ENCODE results near the gene TSFM. TPM values are rescaled to one million over a fixed set of nuclear protein-coding genes. Genes with fewer than 3 reads are reported as not detected.

Gene TSFM
- total and polyA plus RNA-seq, 9 of the 15 experiments (the other 6 are each of a cell fraction or from before 2014, with no cell fraction given), result 44.6 to 198 (median 60.2) TPM

DNA sequence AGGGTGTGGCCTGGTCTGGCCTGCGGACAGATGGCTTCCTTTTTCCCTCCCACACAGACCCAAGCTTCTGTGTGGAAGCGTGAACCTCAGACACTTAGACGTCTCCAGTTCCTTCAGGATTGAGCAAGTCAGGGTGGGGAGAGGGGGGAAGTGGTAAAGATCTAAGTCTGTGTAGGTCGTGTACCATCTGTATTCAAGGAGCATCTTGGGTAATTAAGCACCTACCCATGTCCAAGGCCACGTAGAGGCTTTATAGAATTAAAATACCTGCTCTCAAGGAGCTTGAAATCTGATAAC lies 34.2 kb downstream of the TSFM start (continued):
- no peak for TF ChIP-seq POLR2AphosphoS5 (IDR thresholded peaks at IDR 0.05; ENCODE audit: control insufficient read depth, insufficient read depth, low read depth, low read length)
- no peak for TF ChIP-seq MYNN (IDR thresholded peaks at IDR 0.05)
- no peak for TF ChIP-seq MYNN (CRISPR knock-in tag; IDR thresholded peaks at IDR 0.05)
- TF ChIP-seq CTBP1 (IDR thresholded peaks at IDR 0.05; ENCODE audit: borderline replicate concordance), result peak; percentile 53; the same call in 1 of the 2 replicates
- TF ChIP-seq, protein P1, sequence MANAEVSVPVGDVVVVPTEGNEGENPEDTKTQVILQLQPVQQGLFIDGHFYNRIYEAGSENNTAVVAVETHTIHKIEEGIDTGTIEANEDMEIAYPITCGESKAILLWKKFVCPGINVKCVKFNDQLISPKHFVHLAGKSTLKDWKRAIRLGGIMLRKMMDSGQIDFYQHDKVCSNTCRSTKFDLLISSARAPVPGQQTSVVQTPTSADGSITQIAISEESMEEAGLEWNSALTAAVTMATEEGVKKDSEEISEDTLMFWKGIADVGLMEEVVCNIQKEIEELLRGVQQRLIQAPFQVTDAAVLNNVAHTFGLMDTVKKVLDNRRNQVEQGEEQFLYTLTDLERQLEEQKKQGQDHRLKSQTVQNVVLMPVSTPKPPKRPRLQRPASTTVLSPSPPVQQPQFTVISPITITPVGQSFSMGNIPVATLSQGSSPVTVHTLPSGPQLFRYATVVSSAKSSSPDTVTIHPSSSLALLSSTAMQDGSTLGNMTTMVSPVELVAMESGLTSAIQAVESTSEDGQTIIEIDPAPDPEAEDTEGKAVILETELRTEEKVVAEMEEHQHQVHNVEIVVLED (CRISPR knock-in tag; IDR thresholded peaks at IDR 0.05), result no peak
- no peak for TF ChIP-seq SNIP1 (IDR thresholded peaks at IDR 0.05; ENCODE audit: low read depth)
- no peak for TF ChIP-seq YY1 (IDR thresholded peaks at IDR 0.05; ENCODE audit: borderline replicate concordance in 1 of 3, control insufficient read depth in 1 of 3, extremely low read depth in 1 of 3, insufficient read depth in 3 of 3, insufficient read length in 1 of 3, insufficient replicate concordance in 2 of 3, low read depth in 1 of 3, low read length in 2 of 3)
- no peak for TF ChIP-seq CCNT2 (IDR thresholded peaks at IDR 0.05; ENCODE audit: borderline replicate concordance, extremely low read depth, insufficient read length, low read depth, low read length)
- TF ChIP-seq CHD1 (IDR thresholded peaks at IDR 0.05; ENCODE audit: low read length), result no peak
- TF ChIP-seq ZNF324 (CRISPR knock-in tag; IDR thresholded peaks at IDR 0.05), result no peak
- TF ChIP-seq, protein P2, sequence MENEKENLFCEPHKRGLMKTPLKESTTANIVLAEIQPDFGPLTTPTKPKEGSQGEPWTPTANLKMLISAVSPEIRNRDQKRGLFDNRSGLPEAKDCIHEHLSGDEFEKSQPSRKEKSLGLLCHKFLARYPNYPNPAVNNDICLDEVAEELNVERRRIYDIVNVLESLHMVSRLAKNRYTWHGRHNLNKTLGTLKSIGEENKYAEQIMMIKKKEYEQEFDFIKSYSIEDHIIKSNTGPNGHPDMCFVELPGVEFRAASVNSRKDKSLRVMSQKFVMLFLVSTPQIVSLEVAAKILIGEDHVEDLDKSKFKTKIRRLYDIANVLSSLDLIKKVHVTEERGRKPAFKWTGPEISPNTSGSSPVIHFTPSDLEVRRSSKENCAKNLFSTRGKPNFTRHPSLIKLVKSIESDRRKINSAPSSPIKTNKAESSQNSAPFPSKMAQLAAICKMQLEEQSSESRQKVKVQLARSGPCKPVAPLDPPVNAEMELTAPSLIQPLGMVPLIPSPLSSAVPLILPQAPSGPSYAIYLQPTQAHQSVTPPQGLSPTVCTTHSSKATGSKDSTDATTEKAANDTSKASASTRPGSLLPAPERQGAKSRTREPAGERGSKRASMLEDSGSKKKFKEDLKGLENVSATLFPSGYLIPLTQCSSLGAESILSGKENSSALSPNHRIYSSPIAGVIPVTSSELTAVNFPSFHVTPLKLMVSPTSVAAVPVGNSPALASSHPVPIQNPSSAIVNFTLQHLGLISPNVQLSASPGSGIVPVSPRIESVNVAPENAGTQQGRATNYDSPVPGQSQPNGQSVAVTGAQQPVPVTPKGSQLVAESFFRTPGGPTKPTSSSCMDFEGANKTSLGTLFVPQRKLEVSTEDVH (IDR thresholded peaks at IDR 0.05; ENCODE audit: low read depth, partially characterized antibody), result no peak
- no peak for TF ChIP-seq RBFOX2 (IDR thresholded peaks at IDR 0.05; ENCODE audit: low read depth, low read length)
- TF ChIP-seq, protein P3, sequence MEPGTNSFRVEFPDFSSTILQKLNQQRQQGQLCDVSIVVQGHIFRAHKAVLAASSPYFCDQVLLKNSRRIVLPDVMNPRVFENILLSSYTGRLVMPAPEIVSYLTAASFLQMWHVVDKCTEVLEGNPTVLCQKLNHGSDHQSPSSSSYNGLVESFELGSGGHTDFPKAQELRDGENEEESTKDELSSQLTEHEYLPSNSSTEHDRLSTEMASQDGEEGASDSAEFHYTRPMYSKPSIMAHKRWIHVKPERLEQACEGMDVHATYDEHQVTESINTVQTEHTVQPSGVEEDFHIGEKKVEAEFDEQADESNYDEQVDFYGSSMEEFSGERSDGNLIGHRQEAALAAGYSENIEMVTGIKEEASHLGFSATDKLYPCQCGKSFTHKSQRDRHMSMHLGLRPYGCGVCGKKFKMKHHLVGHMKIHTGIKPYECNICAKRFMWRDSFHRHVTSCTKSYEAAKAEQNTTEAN (CRISPR knock-in tag; IDR thresholded peaks at IDR 0.05), result no peak
- TF ChIP-seq BMI1 (IDR thresholded peaks at IDR 0.05; ENCODE audit: low read length), result no peak
- TF ChIP-seq, protein P4, sequence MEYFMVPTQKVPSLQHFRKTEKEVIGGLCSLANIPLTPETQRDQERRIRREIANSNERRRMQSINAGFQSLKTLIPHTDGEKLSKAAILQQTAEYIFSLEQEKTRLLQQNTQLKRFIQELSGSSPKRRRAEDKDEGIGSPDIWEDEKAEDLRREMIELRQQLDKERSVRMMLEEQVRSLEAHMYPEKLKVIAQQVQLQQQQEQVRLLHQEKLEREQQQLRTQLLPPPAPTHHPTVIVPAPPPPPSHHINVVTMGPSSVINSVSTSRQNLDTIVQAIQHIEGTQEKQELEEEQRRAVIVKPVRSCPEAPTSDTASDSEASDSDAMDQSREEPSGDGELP (CRISPR knock-in tag; IDR thresholded peaks at IDR 0.05; ENCODE audit: borderline replicate concordance), result peak; percentile 23; the same call in 1 of the 2 replicates
- TF ChIP-seq CREBBP (IDR thresholded peaks at IDR 0.05; ENCODE audit: low read depth, low read length), result no peak
- no peak for TF ChIP-seq HMG20B (CRISPR knock-in tag; IDR thresholded peaks at IDR 0.05)
- TF ChIP-seq HNRNPUL1 (IDR thresholded peaks at IDR 0.05; ENCODE audit: low read length), result no peak
- TF ChIP-seq ZC3H11A (IDR thresholded peaks at IDR 0.05; ENCODE audit: low read depth, low read length), result no peak
- no peak for TF ChIP-seq NR2C2 (CRISPR knock-in tag; IDR thresholded peaks at IDR 0.05)
- peak; percentile 52; the same call in 1 of the 2 replicates for TF ChIP-seq NR2C2 (tag; IDR thresholded peaks at IDR 0.05)
- TF ChIP-seq STAT5A (IDR thresholded peaks at IDR 0.05; ENCODE audit: borderline replicate concordance, low read length), result no peak
- no peak for TF ChIP-seq ELF4 (CRISPR knock-in tag; IDR thresholded peaks at IDR 0.05)
- TF ChIP-seq KDM1A (IDR thresholded peaks at IDR 0.05), result no peak

Data from K562 (cell line).